Measurements from ENCODE around the gene NAA25. TPM values are rescaled to one million over a fixed set of nuclear protein-coding genes. Genes with fewer than 3 reads are reported as not detected.
A peak's percentile ranks its signal among the peaks of the same experiment; 100 is the strongest.

NAA25 gene
- total RNA-seq, 5 donors from 2014 or later (not counting 1 experiment from before 2014, with no cell fraction given), result 25.0 to 41.6 (median 31.0) TPM

DNA sequence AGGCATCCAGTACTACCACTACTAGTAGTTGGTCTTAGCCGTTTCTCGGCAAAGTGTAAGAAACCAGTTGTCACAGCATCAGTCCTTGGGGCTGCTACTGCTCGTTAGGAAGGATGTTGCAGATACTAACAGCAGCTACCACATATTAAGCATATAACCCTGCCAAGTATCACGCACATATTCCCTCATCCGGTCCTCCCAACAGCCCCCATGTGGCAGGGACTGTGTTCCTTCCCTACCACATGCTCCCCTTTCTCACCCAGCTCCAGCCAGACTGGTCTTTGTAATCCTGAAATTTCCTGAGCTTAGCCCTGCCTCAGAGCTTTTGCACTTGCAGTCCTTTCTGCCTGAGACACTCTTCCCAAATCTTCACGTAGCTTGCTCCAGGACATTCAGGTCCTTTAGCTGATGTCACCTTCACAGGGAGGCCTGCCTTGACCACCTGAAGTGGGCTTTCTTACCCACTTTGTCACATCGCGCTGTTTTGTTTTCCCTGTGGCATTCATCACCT is 87.6 kb downstream of the NAA25 start:
- no peak overlapping the region for H3K4me3 Mint-ChIP-seq
- H3K36me3 Mint-ChIP-seq, result peaks cover 54% of the 10 kb centered on the region
- Histone ChIP-seq H3K4me1 (ENCODE audit: control insufficient read depth in 1 of 2, extremely low read depth in 1 of 2, insufficient read depth in 2 of 2, low read length in 2 of 2) (peaks cover 3 to 31% of the 10 kb centered on the region in 2 experiments), H3K4me3 (ENCODE audit: control insufficient read depth in 1 of 2, extremely low read depth in 1 of 2, low read length in 1 of 2) (no peak overlapping the region), H3K27me3 (replicated peaks in 1 of 2; ENCODE audit: control insufficient read depth in 2 of 2, extremely low read depth in 1 of 2, insufficient read depth in 2 of 2, low read length in 1 of 2) (no peaks in the 10 kb centered on the region), H3K9me3 (no peaks in the 10 kb centered on the region), H3K36me3 (ENCODE audit: control insufficient read depth in 2 of 2, extremely low read depth in 1 of 2, insufficient read depth in 1 of 2, low read length in 1 of 2) (peaks cover 11 to 83% of the 10 kb centered on the region in 2 donors), H3K27ac (ENCODE audit: low read length) (no peak overlapping the region)
- ATAC-seq (replicated peaks in 1 of 4) (no peak), DNase-seq (no peak)
- CTCF ChIA-PET, result interaction anchor here (0.8 to 1.6 kb wide), 5 partner anchors 8 to 80 kb away, joined by 3 read pairs; partner anchors contain the start of genes ERP29 (in 1 of the 2) and TMEM116 (in 1 of the 2)
- POLR2A ChIA-PET, result interaction anchor here (0.6 to 0.7 kb wide), 3 partner anchors 9 to 185 kb away, joined by 3 to 5 read pairs (median 5); no protein-coding TSS in a partner anchor
- WGBS (ENCODE audit: insufficient coverage), result 92% methylated on average over 5 of the region's 8 CpGs
- peak overlapping the region; percentile 37 to 44 for H3K27ac Mint-ChIP-seq
- H3K4me1 Mint-ChIP-seq, result peaks cover 48 to 66% (median 52%) of the 10 kb centered on the region in 3 donors
- H3K9me3 Mint-ChIP-seq, result peaks cover 0 to 3% (median 3%) of the 10 kb centered on the region in 3 donors
- no peaks in the 10 kb centered on the region for H3K27me3 Mint-ChIP-seq

GRCh38 chr12:112018571-112019237 is 89.9 kb downstream of the NAA25 start:
- Histone ChIP-seq H3K4me3 (ENCODE audit: control insufficient read depth in 1 of 2, extremely low read depth in 1 of 2, low read length in 1 of 2) (no peak overlapping the region), H3K27me3 (replicated peaks in 1 of 2; ENCODE audit: control insufficient read depth in 2 of 2, extremely low read depth in 1 of 2, insufficient read depth in 2 of 2, low read length in 1 of 2) (no peaks in the 10 kb centered on the region), H3K36me3 (ENCODE audit: control insufficient read depth in 2 of 2, extremely low read depth in 1 of 2, insufficient read depth in 1 of 2, low read length in 1 of 2) (peaks cover 13 to 74% of the 10 kb centered on the region in 2 donors), H3K4me1 (ENCODE audit: control insufficient read depth in 1 of 2, extremely low read depth in 1 of 2, insufficient read depth in 2 of 2, low read length in 2 of 2) (peaks cover 9 to 48% of the 10 kb centered on the region in 2 experiments), H3K27ac (ENCODE audit: low read length) (peak overlapping the region; percentile 10), H3K9me3 (no peaks in the 10 kb centered on the region)
- ChIA-PET CTCF (interaction anchor here in 1 of 2 donors (0.6 kb wide), 1 partner anchor 54 kb away, joined by 4 read pairs; no protein-coding TSS in a partner anchor), POLR2A (interaction anchor here in 1 of 2 donors (0.6 kb wide), 1 partner anchor 115 kb away, joined by 7 read pairs; no protein-coding TSS in a partner anchor)
- DNase-seq, result no peak
- H3K27me3 Mint-ChIP-seq, result no peaks in the 10 kb centered on the region
- no CpG with 5 or more reads among the region's 2 CpGs for WGBS (ENCODE audit: insufficient coverage)
- peaks cover 58 to 70% (median 59%) of the 10 kb centered on the region in 3 donors for H3K4me1 Mint-ChIP-seq
- peaks cover 51% of the 10 kb centered on the region for H3K36me3 Mint-ChIP-seq
- no peak for ATAC-seq (replicated peaks in 1 of 4)
- H3K9me3 Mint-ChIP-seq, result peaks cover 0 to 7% (median 4%) of the 10 kb centered on the region in 3 donors
- H3K27ac Mint-ChIP-seq, result peak overlapping the region; percentile 42 to 60
- H3K4me3 Mint-ChIP-seq, result no peak overlapping the region

- no peaks in the 10 kb centered on the region for H3K27me3 ChIP-seq (replicated peaks in 1 of 2; ENCODE audit: control insufficient read depth in 2 of 2, extremely low read depth in 1 of 2, insufficient read depth in 2 of 2, low read length in 1 of 2)
- peak overlapping the region; percentile 10 for H3K27ac ChIP-seq (ENCODE audit: low read length)
- H3K4me1 Mint-ChIP-seq, result peaks cover 60 to 71% (median 64%) of the 10 kb centered on the region in 3 donors
- H3K4me3 ChIP-seq (ENCODE audit: control insufficient read depth in 1 of 2, extremely low read depth in 1 of 2, low read length in 1 of 2), result no peak overlapping the region
- no CpG with 5 or more reads among the region's 1 CpG for WGBS (ENCODE audit: insufficient coverage)
- H3K4me1 ChIP-seq (ENCODE audit: control insufficient read depth in 1 of 2, extremely low read depth in 1 of 2, insufficient read depth in 2 of 2, low read length in 2 of 2), result peaks cover 9 to 55% of the 10 kb centered on the region in 2 experiments
- POLR2A ChIA-PET, result no interaction called here
- CTCF ChIA-PET, result interaction anchor here (0.6 to 1.5 kb wide), 3 partner anchors 72 kb away, joined by 4 to 7 read pairs (median 6); no protein-coding TSS in a partner anchor
- no peak overlapping the region for H3K4me3 Mint-ChIP-seq
- DNase-seq (no peak), ATAC-seq (replicated peaks in 1 of 4) (no peak)
- peaks cover 13 to 58% of the 10 kb centered on the region in 2 donors for H3K36me3 ChIP-seq (ENCODE audit: control insufficient read depth in 2 of 2, extremely low read depth in 1 of 2, insufficient read depth in 1 of 2, low read length in 1 of 2)
- H3K27me3 Mint-ChIP-seq, result no peaks in the 10 kb centered on the region
- H3K27ac Mint-ChIP-seq, result peak overlapping the region in 1 of 2 donors; percentile 72
- H3K9me3 Mint-ChIP-seq, result peaks cover 0 to 7% (median 4%) of the 10 kb centered on the region in 3 donors
- peaks cover 44% of the 10 kb centered on the region for H3K36me3 Mint-ChIP-seq
- H3K9me3 ChIP-seq, result no peaks in the 10 kb centered on the region
Measured at GRCh38 chr12:112017041-112017440, 91.5 kb downstream of the NAA25 start.

DNA sequence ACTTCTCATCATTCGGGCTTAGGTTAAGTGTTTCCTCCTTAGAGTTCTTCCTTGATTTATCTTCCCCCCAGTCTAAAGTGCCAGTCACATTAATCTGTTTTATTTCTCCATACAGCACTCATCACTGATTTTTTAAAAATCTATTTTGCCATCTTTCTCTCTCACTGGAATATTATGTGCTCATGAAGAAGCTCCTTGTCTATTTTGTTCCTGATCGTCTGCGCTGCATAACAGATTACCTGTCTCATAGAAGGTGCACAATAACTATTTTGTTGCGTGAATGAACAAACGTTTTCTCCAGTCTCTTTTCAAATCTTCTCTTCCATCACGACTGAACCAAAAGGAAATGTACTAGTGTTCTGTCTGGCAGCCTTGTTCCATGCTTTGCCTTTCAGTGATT is 92.6 kb downstream of the NAA25 start:
- Histone ChIP-seq H3K36me3 (ENCODE audit: control insufficient read depth in 2 of 2, extremely low read depth in 1 of 2, insufficient read depth in 1 of 2, low read length in 1 of 2) (peaks cover 13 to 50% of the 10 kb centered on the region in 2 donors), H3K27me3 (replicated peaks in 1 of 2; ENCODE audit: control insufficient read depth in 2 of 2, extremely low read depth in 1 of 2, insufficient read depth in 2 of 2, low read length in 1 of 2) (no peaks in the 10 kb centered on the region), H3K4me3 (ENCODE audit: control insufficient read depth in 1 of 2, extremely low read depth in 1 of 2, low read length in 1 of 2) (no peak overlapping the region), H3K4me1 (ENCODE audit: control insufficient read depth in 1 of 2, extremely low read depth in 1 of 2, insufficient read depth in 2 of 2, low read length in 2 of 2) (peaks cover 17 to 61% of the 10 kb centered on the region in 2 experiments), H3K27ac (ENCODE audit: low read length) (no peak overlapping the region), H3K9me3 (no peaks in the 10 kb centered on the region)
- ATAC-seq (replicated peaks in 1 of 4) (no peak), DNase-seq (no peak)
- peaks cover 70 to 77% (median 71%) of the 10 kb centered on the region in 3 donors for H3K4me1 Mint-ChIP-seq
- CTCF ChIA-PET, result interaction anchor here (1.0 to 1.5 kb wide), 2 partner anchors 71 kb away, joined by 4 to 6 read pairs; no protein-coding TSS in a partner anchor
- POLR2A ChIA-PET, result interaction anchor here in 1 of 2 donors (0.5 kb wide), 1 partner anchor 115 kb away, joined by 3 read pairs; no protein-coding TSS in a partner anchor
- H3K27me3 Mint-ChIP-seq, result no peaks in the 10 kb centered on the region
- peak overlapping the region; percentile 25 to 89 (median 64) for H3K4me3 Mint-ChIP-seq
- peak overlapping the region; percentile 40 to 79 for H3K27ac Mint-ChIP-seq
- H3K9me3 Mint-ChIP-seq, result peaks cover 0 to 7% (median 4%) of the 10 kb centered on the region in 3 donors
- H3K36me3 Mint-ChIP-seq, result peaks cover 43% of the 10 kb centered on the region
- 100% methylated on average over 1 of the region's 6 CpGs for WGBS (ENCODE audit: insufficient coverage)

- peak; percentile 39 to 84 (median 65) for DNase-seq
- Mint-ChIP-seq H3K4me3 (peak overlapping the region; percentile 89 to 95 (median 94)), H3K36me3 (peaks cover 35% of the 10 kb centered on the region), H3K9me3 (peaks cover 0 to 7% (median 4%) of the 10 kb centered on the region in 3 donors), H3K4me1 (peaks cover 65 to 76% (median 71%) of the 10 kb centered on the region in 3 donors), H3K27me3 (no peaks in the 10 kb centered on the region), H3K27ac (peak overlapping the region; percentile 94 to 99)
- WGBS (ENCODE audit: insufficient coverage), result under 1% methylated on average over 42 of the region's 54 CpGs
- peak overlapping the region; percentile 56 for H3K27ac ChIP-seq (ENCODE audit: low read length)
- H3K27me3 ChIP-seq (replicated peaks in 1 of 2; ENCODE audit: control insufficient read depth in 2 of 2, extremely low read depth in 1 of 2, insufficient read depth in 2 of 2, low read length in 1 of 2), result no peaks in the 10 kb centered on the region
- H3K4me3 ChIP-seq (ENCODE audit: control insufficient read depth in 1 of 2, extremely low read depth in 1 of 2, low read length in 1 of 2), result peak overlapping the region; percentile 55 to 77
- POLR2A ChIA-PET, result interaction anchor here (0.5 to 2.4 kb wide), 11 partner anchors 9 to 172 kb away, joined by 3 to 13 read pairs (median 4); partner anchors contain the start of genes MAPKAPK5 (in 1 of the 2) and TRAFD1 (in 1 of the 2)
- no peaks in the 10 kb centered on the region for H3K9me3 ChIP-seq
- CTCF ChIA-PET, result interaction anchor here (0.6 to 2.4 kb wide), 27 partner anchors 8 to 562 kb away, joined by 3 to 60 read pairs (median 4); no protein-coding TSS in a partner anchor
- peaks cover 13 to 32% of the 10 kb centered on the region in 2 donors for H3K36me3 ChIP-seq (ENCODE audit: control insufficient read depth in 2 of 2, extremely low read depth in 1 of 2, insufficient read depth in 1 of 2, low read length in 1 of 2)
- ATAC-seq (replicated peaks in 1 of 4), result peak; percentile 41 to 52 (median 44)
- peaks cover 17 to 65% of the 10 kb centered on the region in 2 experiments for H3K4me1 ChIP-seq (ENCODE audit: control insufficient read depth in 1 of 2, extremely low read depth in 1 of 2, insufficient read depth in 2 of 2, low read length in 2 of 2)
Measured at GRCh38 chr12:112013601-112014402, 94.8 kb downstream of the NAA25 start.
